HG02623 (cell line): Measurements from ENCODE around the gene PAPLN.

Experiments used
- ATAC-seq: cut with Tn5 transposase; IDR thresholded peaks from one replicate; pipeline ENCODE4 v1.9.1; 2021; ENCODE audit warnings: moderate library complexity; ENCODE audit not compliant: unreplicated experiment

PAPLN gene

DNA sequence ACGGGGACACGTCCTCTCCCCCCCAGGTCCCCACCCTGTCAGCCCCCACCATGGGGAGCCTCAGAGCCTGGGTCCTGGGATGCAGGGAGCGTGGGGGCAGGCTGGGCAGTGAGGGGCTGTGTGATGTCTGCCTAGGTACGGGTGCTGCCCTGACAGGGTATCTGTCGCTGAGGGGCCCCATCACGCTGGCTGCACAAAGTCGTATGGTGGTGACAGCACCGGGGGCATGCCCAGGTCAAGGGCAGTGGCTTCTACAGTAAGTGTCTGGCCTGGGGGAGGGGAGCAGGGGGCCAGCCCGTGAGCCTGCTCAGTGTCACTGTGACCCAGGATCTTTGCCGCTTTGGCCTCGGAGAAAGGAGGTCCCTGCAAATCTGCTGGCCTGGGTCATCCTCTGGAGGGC lies 23.3 kb downstream of the PAPLN start:
- ATAC-seq = no peak

DNA sequence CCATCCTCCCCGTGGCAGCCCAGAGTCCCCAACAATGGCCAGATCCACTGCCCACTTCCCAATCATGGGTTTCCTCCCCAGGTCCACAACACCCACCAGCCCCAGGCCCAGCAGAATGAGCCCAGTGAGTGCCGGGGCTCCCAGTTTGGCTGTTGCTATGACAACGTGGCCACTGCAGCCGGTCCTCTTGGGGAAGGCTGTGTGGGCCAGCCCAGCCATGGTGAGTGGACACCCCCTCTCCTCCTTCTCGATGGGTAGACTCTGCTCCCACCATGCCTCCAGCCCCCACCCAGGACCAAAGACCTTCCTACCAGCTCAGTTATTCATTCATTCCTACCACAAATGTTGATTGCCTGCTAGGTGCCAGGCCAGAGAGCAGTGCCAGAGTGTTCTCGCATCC lies 23.8 kb downstream of the PAPLN start:
- no peak for ATAC-seq

DNA sequence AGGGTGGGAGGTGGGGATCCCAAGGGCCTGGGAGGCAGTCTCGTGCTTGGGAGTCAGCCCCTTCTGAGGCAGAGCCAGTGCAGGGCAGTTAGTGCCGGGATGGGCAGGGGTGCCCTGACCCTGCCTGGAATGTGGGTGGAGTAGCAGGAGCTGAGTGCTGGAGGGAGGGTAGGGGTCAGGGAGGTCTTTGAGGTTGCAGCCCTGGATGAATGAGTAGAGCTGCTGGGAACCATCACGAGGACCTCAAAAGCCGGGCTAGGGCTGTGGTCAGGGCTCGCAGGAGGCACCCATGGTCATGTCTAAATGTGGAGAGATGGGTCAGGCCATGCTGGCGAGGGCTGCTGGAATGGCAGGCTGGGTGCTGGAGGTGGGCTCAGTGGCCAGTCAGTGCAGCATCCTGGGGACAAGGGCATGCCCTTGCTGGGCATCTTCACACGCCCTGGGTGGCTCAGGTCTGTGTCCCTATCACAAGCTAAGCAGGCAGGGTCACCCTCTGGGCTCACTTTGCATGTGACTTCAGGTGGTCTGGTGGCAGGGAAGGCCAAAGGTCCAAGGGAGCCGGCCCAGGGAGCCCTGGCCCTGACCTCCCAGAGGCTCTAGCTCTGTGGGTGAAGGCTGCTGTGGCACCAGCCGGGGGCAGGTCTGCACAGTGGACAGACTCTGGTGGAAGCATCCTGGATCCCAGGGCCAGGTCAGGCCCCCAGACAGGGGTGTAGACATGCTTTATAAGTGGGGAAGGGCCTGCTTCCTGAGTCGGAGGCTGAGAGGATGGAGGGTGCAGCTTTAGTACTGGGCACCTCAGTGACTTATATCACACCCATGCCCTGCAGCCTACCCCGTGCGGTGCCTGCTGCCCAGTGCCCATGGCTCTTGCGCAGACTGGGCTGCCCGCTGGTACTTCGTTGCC lies 24.5 kb downstream of the PAPLN start:
- no peak for ATAC-seq

DNA sequence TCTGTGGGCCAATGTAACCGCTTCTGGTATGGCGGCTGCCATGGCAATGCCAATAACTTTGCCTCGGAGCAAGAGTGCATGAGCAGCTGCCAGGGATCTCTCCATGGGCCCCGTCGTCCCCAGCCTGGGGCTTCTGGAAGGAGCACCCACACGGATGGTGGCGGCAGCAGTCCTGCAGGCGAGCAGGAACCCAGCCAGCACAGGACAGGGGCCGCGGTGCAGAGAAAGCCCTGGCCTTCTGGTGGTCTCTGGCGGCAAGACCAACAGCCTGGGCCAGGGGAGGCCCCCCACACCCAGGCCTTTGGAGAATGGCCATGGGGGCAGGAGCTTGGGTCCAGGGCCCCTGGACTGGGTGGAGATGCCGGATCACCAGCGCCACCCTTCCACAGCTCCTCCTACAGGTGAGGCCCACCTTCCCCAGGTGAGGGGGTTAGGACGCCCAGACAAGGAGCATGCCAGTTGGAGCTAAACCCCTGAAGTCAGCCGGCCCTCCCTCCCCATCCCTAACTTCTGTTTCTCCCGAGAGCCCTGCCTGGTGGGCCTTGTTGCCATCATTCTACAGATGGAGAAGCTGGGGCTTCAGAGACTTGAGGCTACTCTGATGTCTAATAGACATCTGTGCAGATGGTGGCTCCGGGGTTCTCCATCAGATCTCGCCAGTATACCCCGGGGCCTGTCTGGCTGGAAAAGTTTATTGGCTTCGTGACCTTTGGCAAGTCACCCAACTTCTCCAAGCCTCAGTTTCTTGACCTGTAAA lies 25.3 kb downstream of the PAPLN start:
- ATAC-seq = no peak

DNA sequence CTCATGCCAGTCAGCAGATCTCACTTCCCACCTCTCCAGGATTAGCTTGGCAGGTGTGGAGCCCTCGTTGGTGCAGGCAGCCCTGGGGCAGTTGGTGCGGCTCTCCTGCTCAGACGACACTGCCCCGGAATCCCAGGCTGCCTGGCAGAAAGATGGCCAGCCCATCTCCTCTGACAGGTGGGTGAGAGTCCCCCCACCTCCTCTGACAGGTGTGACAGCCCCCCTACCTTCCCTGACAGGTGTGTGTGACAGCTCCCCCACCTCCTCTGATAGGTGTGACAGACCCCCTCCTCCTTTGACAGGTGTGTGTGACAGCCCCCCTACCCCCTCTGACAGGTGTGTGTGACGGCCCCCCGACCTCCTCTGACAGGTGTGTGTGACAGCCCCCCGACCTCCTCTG lies 26.3 kb downstream of the PAPLN start:
- ATAC-seq = no peak

DNA sequence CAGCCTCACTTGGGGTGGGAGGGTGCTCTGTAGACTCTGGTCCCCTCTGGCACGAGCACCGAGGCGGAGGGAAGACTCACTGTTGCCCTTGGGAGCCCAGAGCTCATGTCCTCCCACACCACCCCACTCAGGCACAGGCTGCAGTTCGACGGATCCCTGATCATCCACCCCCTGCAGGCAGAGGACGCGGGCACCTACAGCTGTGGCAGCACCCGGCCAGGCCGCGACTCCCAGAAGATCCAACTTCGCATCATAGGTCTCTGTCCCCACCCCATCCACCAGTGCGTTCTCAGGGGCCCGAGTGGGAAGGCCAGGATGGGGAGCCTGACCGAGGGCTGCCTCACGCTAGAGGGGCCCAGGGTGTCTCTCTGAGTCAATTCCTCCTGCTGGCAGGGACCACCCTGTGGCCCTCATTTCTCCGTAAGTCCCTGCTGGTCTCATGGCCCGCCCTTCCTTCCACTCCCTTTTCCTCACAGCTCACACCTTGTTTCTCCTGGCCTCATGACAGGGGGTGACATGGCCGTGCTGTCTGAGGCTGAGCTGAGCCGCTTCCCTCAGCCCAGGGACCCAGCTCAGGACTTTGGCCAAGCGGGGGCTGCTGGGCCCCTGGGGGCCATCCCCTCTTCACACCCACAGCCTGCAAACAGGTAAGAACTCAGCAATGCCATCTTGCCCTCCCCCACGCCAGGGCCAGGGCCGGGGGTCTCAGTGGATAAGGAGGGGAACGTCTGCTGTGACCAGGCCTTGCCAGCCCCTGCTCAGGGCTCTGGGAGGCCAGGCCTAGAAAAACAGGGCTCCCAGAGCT lies 27.0 kb downstream of the PAPLN start:
- no peak for ATAC-seq

DNA sequence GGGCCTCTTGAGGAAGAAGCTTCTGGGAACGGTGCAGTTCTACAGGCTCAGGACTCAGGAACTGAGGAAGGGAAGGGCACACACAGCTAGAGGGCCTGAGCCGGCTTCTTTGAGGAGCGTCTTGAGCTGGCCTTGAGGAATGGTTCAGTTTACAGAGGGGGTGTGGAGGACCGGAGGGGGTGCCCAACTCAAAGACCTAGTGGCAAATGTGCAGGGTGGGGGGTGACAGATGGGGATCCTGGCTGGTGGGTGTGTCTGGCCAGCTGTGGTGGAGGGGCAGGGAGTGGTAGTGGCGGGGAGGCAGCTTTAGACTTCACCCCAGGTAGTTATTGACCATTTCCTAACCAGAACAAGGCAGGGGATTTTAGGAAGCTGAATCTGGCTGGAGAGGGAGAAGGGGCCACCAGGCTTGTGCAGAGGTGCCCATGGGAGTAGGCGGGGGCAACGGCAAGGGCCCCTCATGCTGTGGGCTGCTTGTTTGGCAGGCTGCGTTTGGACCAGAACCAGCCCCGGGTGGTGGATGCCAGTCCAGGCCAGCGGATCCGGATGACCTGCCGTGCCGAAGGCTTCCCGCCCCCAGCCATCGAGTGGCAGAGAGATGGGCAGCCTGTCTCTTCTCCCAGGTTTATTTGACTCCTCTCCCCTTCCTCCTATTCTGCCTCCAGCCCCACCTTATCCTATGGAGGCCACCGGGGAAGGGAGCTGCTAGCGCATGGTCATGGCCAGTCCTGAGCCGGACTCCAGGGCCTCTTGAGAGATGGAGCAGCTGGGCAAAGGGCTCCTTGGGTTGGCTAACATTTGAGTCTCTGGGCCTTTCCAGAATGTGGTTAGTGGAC lies 27.8 kb downstream of the PAPLN start:
- ATAC-seq = no peak

DNA sequence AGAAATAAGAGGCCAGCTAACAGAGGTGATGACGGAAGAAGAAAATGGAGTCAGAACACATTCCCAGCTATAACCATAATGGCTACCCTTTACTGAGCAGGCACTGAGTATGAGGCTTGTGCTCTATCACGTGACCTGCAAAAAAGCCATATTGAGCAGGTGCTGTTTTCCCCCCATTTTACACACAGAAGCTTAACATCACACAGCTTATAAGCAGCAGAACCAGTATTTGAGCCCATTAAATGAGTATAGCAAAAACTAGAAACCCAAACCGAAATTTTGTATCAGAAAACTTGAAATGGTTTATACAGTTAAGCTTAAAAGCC lies 28.4 kb downstream of the PAPLN start:
- no peak for ATAC-seq

DNA sequence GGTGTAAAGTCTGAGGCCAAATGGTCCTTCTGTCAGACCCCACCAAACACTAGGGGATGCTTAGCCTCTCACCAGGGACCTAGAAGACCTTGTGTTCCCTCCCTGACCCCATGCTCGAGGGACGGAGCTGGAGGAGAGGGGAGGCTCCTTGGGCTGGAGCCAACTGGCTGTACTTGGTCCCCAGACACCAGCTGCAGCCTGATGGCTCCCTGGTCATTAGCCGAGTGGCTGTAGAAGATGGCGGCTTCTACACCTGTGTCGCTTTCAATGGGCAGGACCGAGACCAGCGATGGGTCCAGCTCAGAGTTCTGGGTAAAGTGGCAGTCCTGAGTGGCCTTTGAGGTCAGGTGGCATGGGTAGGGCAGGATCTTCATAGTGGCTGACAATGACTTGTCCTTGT lies 29.0 kb downstream of the PAPLN start:
- ATAC-seq = no peak

DNA sequence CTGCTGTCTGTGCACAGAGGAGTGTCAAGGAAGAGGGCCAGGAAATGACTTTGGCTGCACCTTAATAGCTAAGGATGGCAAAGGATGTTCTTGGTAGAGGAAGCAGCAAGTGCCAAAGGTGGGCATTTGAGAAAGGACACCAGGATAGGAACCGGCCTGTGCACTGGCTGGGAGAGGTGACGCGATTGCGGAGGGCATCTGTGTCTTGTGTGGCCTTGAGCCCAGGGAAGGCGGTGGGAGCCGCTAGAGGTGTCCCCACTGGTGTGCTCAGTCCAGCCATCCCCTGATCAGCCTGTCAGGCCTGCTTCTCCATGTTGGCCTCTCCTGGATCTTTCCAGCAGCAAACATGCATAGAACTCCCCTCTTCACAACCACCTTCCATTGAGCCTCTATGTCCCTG lies 30.2 kb downstream of the PAPLN start:
- no peak for ATAC-seq

DNA sequence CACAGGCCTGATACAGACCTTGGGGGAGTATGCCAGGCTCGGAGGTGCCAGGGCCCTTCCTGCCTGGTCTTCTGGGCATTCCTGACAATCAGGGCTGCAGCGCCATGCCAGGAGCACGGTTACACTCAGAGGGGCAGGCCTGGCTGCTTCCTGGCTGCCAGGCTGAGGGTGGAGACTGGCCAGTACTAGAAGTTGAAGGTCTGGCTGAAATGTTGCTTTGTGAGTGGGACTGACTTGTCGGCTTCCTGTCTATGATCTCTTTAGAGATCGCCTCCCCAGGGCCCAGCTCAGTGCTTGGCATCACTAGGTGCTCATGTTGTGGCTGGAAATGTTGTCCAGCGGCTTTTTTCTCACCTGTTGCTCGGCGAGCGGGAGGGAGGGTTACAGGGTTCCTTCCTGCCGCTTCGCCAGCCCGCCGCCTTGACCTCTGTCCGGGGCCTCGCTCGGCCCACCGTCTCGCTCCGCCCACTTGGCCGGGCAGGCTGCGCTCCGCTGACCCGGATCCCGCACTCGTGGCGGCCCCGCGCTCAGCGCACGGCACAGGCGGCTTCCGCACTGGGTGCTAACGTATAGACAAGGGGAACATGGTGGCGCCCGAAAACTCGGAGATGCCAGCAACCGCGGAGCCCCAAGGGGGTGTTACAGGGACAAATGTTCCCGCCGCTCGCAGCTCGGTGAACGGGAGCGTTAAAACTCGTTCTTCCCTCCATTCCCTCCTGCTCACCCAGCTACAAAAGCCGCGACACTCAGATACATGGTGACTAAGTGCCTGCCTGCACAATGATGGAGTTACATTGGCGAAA lies 32.6 kb downstream of the PAPLN start:
- no peak for ATAC-seq

DNA sequence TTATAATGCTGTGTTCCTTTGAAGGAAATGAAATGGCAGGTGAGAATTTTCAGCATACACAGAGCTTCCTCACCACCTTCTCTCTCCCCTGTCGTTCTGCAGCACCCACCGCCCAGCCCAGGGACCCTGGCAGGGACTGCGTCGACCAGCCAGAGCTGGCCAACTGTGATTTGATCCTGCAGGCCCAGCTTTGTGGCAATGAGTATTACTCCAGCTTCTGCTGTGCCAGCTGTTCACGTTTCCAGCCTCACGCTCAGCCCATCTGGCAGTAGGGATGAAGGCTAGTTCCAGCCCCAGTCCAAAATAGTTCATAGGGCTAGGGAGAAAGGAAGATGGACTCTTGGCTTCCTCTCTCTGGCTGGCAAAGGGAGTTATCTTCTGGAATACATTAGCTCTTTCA lies 35.1 kb downstream of the PAPLN start:
- no peak for ATAC-seq

DNA sequence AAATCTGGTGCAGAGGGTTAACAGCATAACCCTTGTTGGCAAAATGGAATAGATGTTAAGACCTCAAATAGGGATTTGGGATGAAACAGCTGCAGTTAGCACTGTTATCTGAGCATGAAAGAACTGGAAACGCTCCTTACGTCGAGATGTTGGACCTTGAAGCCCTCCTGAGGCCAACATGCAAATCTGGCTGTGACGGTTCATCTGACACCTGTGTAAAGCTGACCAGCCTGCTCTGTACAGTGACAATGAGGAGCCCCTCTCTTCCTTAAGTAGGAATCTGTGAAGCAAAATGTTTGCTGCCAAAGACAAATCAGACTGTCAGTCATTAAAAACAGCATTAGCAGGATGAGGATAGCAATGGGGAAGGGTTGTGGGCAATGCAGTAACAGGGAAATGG lies 36.5 kb downstream of the PAPLN start:
- no peak for ATAC-seq

DNA sequence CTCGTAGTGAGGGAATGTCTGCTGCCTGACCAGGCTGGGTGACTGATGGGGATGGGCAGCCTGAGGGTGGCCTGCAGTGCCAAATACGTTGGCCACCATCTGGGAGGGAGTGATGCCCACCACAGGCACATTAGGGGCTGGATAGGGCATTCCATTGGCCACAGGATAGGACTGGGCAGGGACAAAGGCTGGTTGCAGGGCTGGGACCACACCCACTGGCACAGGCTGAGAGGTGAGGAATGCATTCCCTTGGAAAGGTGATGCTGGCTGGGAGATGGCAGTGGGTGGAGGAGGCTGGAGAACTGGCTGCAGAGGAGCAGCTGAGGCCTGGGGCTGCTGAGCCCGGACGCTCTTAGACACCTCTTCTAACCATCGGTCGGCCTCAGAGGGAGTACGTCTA lies 39.5 kb downstream of the PAPLN start:
- no peak for ATAC-seq

DNA sequence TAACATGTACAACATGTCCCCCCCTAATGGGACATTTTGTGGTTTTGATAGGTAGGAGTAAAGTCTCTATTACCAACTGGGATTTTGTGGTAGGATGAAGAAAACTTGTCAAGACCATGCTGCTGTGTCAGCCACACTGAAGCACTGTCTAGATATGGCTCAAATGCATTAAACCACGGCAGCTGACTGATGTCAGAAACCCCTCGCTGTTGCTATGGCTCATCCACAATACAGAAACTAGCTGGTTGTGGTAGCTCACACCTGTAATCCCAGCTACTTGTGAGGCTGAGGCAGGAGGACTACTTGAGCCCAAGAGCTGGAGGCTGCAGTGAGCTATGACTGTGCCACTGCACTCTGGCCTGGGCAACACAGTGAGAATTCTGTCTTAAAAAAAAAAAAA lies 40.1 kb downstream of the PAPLN start:
- no peak for ATAC-seq

DNA sequence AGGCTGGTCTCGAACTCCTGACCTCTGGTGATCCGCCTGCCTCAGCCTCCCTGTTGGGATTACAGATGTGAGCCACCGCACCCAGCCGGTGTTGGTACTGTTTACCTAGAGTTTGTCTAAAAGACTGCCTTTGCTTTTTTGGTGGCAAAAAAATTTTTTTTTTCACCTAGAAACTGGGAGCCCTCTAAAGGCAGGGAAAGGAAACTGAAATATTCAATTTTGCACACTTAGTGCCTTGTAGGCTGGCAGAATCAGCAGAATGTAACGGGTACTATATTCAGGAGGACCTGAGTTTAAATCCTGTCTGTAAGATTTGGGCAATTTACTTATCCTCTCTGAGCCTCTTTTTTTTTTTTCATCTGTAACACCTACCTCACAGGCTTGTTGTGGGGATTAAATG lies 43.6 kb downstream of the PAPLN start:
- no peak for ATAC-seq

DNA sequence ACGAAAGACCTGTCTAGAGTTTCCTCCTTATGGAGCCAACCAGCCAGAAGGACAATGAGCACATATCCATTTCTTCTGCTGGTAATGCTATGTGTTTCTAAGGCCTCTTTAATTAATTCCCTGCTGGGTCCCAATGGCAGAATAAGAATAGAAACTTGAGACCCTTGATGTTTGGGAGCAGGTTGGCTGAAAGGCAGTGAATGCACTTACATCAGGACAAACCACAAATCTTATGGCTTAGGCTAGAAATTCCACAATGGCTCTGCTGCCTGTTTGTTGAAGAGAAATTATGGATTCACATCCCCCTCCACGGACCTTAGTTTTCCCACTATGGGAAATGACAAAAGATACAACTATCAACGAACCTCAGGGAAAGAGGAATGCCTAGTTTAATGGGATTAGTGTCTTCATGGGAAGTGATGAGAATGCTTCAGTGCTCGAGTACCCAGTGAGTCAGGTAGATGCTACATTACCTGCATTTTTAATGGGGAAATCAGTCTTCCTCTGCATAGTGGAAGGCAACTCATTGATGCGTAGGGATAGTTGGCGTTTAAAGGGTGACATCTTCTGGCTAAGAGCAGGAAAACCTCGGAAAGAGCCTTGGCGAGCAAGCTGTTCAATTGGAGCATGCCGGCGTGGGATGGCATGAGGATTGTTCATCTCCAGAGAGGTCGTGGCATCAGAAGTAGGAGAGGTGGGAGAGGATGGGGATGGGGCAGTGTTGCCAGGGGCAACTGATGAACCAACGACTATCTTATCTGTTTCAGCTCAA lies 46.5 kb downstream of the PAPLN start:
- no peak for ATAC-seq

DNA sequence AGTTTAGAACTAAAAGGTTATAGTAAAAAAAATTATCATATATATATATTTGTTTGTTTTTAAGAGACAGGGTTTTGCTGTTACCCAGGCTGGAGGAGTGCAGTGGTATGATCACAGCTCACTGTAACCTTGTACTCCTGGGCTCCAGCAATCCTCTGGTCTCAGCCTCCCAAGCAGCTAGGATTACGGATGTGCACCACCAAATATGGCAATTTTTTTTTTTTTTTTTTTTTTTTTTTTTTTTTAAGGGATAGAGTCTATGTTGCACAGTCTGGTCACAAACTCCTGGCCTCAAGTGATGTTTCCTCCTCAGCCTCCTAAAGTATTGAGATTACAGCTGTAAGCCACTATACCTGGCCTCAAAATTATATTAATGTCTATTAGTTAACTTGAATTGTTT lies 48.7 kb downstream of the PAPLN start:
- ATAC-seq = no peak

DNA sequence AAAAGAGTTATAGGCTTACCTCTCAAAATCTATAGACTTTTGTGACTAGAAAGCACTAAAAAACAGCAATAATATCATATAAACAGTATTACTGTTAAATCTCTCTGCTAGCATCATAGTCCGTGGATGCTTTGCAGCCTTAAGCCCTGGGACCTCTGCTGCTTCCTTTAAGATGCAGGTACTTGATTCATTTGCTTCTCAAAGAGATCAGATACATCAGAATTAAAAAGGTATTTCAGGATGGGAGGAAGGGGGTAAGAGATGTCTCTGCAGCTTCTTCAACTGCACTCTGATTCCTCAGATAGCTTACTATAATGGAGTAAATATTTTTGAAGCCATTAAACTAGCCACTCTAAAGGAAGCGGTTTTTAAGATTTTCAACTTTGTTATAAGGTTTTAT lies 49.3 kb downstream of the PAPLN start:
- ATAC-seq = no peak
